Measurements from ENCODE around the gene SAXO2.

GRCh38 chr15:82307714-82308081 lies 45.1 kb downstream of the SAXO2 start:
- TF ChIP-seq POLR2AphosphoS5 (IDR thresholded peaks at IDR 0.05) (no peak), CTCF (IDR thresholded peaks at IDR 0.05) (no peak), POLR2A (IDR thresholded peaks at IDR 0.05) (no peak)

Data from transverse colon (tissue), 4 donors.